Measurements from ENCODE around the gene ITPR1. TPM values are rescaled to one million over a fixed set of nuclear protein-coding genes. Genes with fewer than 3 reads are reported as not detected.

ITPR1 gene
- total and polyA plus RNA-seq, 2 of the 4 experiments (the other 2 are of a cell fraction), result 1.8 to 5.7 TPM

GRCh38 chr3:4704552-4704951, 211.4 kb downstream of the ITPR1 start:
- no peak overlapping the region for H3K9ac ChIP-seq (ENCODE audit: low read depth, low read length)
- no peak overlapping the region for H4K5ac ChIP-seq (ENCODE audit: low read depth, low read length)
- ChIA-PET POLR2A (ENCODE audit: unreplicated experiment) (no interaction called here), CTCF (interaction anchor here (0.6 kb wide), 2 partner anchors 49 to 354 kb away, joined by 3 to 7 read pairs; no protein-coding TSS in a partner anchor)
- H2AK5ac ChIP-seq (ENCODE audit: low read depth, low read length), result no peak overlapping the region
- H3K23ac ChIP-seq (ENCODE audit: low read depth, low read length), result no peak overlapping the region
- H2AK9ac ChIP-seq (replicated peaks; ENCODE audit: low read depth, low read length, poor library complexity), result no peak overlapping the region
- H2BK120ac ChIP-seq (ENCODE audit: low read depth, low read length), result no peak overlapping the region
- H3K9me3 ChIP-seq (ENCODE audit: control insufficient read depth, insufficient read depth, low read length), result no peaks in the 10 kb centered on the region
- peaks cover 1% of the 10 kb centered on the region; the same call in 1 of the 2 replicates for H3K36me3 ChIP-seq (ENCODE audit: control insufficient read depth, insufficient read depth, low read length)
- H2BK20ac ChIP-seq (ENCODE audit: low read depth, low read length), result no peak overlapping the region
- no peak overlapping the region for H4K8ac ChIP-seq (ENCODE audit: low read depth in 2 of 2, low read length in 2 of 2)
- H4K91ac ChIP-seq (ENCODE audit: insufficient read depth, low read depth, low read length), result no peak overlapping the region
- no peak overlapping the region for H3K4me2 ChIP-seq (ENCODE audit: low read depth, low read length)
- dilution Hi-C loops (cut with HindIII; ENCODE audit: low sequenced_read_pairs, unreplicated experiment) (no loop called here), in situ Hi-C loops (cut with MboI; ENCODE audit: low sequenced_read_pairs) (no loop called here), intact Hi-C loops (cut with micrococcal nuclease) (no loop called here)
- H3K14ac ChIP-seq (replicated peaks; ENCODE audit: low read depth, low read length), result no peak overlapping the region
- H3K9me1 ChIP-seq (ENCODE audit: insufficient read depth, low read length), result no peaks in the 10 kb centered on the region
- H3K27me3 ChIP-seq (ENCODE audit: control insufficient read depth, insufficient read depth, low read length), result no peaks in the 10 kb centered on the region
- no peak overlapping the region for H3K4ac ChIP-seq (ENCODE audit: low read depth, low read length)
- no peak for DNase-seq
- H3K4me3 ChIP-seq (ENCODE audit: insufficient read depth, low read depth, low read length), result no peak overlapping the region
- H3K27ac ChIP-seq (ENCODE audit: insufficient read depth, low read length), result no peak overlapping the region
- H4K20me1 ChIP-seq (ENCODE audit: insufficient read depth, low read length), result no peaks in the 10 kb centered on the region
- WGBS, 2 experiments (ENCODE audit: extremely low coverage in 2 of 2, insufficient read length in 1 of 2), result no CpG with 5 or more reads among the region's 4 CpGs
- BruUV-seq (replicated peaks), result no TSS peak
- no peak overlapping the region for H2BK5ac ChIP-seq (ENCODE audit: low read depth, low read length, poor library complexity, severe bottlenecking)
- ATAC-seq (ENCODE audit: low read depth), result no peak
- no peaks in the 10 kb centered on the region for H3K79me1 ChIP-seq (ENCODE audit: low read depth in 1 of 2, low read length in 2 of 2)
- TF ChIP-seq RFX5 (IDR thresholded peaks at IDR 0.05; ENCODE audit: low read depth, low read length) (no peak), NFE2L2 (IDR thresholded peaks at IDR 0.05; ENCODE audit: low read depth, low read length) (no peak), MXI1 (IDR thresholded peaks at IDR 0.05; ENCODE audit: borderline replicate concordance, low read depth, low read length) (no peak), CTCF (conservative IDR thresholded peaks at IDR 0.05; ENCODE audit: low read depth, low read length) (no peak), BHLHE40 (IDR thresholded peaks at IDR 0.05; ENCODE audit: low read depth, low read length) (no peak), RAD21 (IDR thresholded peaks at IDR 0.05; ENCODE audit: low read length) (no peak), SMC3 (IDR thresholded peaks at IDR 0.05; ENCODE audit: low read depth, low read length) (no peak), MAZ (IDR thresholded peaks at IDR 0.05; ENCODE audit: borderline replicate concordance, low read depth, low read length) (no peak), CHD1 (IDR thresholded peaks at IDR 0.05; ENCODE audit: low read depth, low read length) (no peak), POLR2A (IDR thresholded peaks at IDR 0.05; ENCODE audit: low read depth, low read length) (no peak), CEBPB (IDR thresholded peaks at IDR 0.05; ENCODE audit: low read depth, low read length) (no peak), RCOR1 (IDR thresholded peaks at IDR 0.05; ENCODE audit: insufficient replicate concordance, low read length) (no peak), FOS (IDR thresholded peaks at IDR 0.05; ENCODE audit: low read depth, low read length) (no peak), USF2 (IDR thresholded peaks at IDR 0.05; ENCODE audit: low read depth, low read length) (no peak), ELK1 (IDR thresholded peaks at IDR 0.05; ENCODE audit: borderline replicate concordance, low read depth, low read length) (no peak), MAFK (IDR thresholded peaks at IDR 0.05; ENCODE audit: low read depth, low read length) (no peak)
- no peak overlapping the region for H2BK15ac ChIP-seq (ENCODE audit: low read depth, low read length)
- no peak overlapping the region for H3K18ac ChIP-seq (ENCODE audit: low read depth, low read length)
- H3K4me1 ChIP-seq (ENCODE audit: control insufficient read depth, insufficient read depth, low read length), result no peaks in the 10 kb centered on the region
- no peak overlapping the region for H3K56ac ChIP-seq (ENCODE audit: extremely low read depth, insufficient read depth, low read length)
- H2AFZ ChIP-seq (replicated peaks; ENCODE audit: low read length, poor library complexity), result no peak overlapping the region
